K562 (cell line): ENCODE data around the gene NCOA6. TPM values are rescaled to one million over a fixed set of nuclear protein-coding genes. Genes with fewer than 3 reads are reported as not detected.
A peak's percentile ranks its signal among the peaks of the same experiment; 100 is the strongest.

Experiments
- ATF7 ChIP-seq: fragments of 450-650 bp; IDR thresholded peaks from 2 replicates; pipeline ENCODE4 v1.7.1; 2014; ENCODE audit warnings: mild to moderate bottlenecking, moderate library complexity
- BRCA1 ChIP-seq, 2 experiments: fragments of 450-650 bp in 1 of 2; sonication (generic) in 1 of 2; formaldehyde crosslinking in 1 of 2; IDR thresholded peaks; 2 replicates each; pipeline versions ENCODE4 v1.5.0 to v1.6.1; 2017 to 2020; ENCODE audit warnings: mild to moderate bottlenecking in 1 of 2, missing genetic modification reagents in 1 of 2
- EZH2 ChIP-seq: IDR thresholded peaks from 2 replicates; pipeline ENCODE4 v1.6.1; 2012; ENCODE audit warnings: low read depth, mild to moderate bottlenecking, inconsistent platforms, low read length, borderline replicate concordance
- FIP1L1 ChIP-seq: fragments of 200-400 bp; formaldehyde crosslinking; IDR thresholded peaks from 2 replicates; pipeline ENCODE4 v1.6.1; 2018; ENCODE audit warnings: mild to moderate bottlenecking, low read depth, low read length; ENCODE audit not compliant: poor library complexity, severe bottlenecking
- HDAC6 ChIP-seq: IDR thresholded peaks from 2 replicates; pipeline ENCODE4 v1.6.1; 2012; ENCODE audit warnings: low read depth, mild to moderate bottlenecking, control low read depth, inconsistent platforms, low read length, moderate library complexity
- HMGN3 ChIP-seq: IDR thresholded peaks from 2 replicates; pipeline ENCODE4 v1.6.1; 2011; ENCODE audit warnings: borderline replicate concordance, low read depth, mild to moderate bottlenecking, mixed read lengths, low read length; ENCODE audit not compliant: insufficient read length; ENCODE audit errors: extremely low read depth
- KDM2B ChIP-seq: fragments of 250-450 bp; sonication (Bioruptor Pico); IDR thresholded peaks from 2 replicates; pipeline ENCODE4 v1.8.0; 2021; ENCODE audit warnings: mild to moderate bottlenecking, moderate library complexity
- MBD2 ChIP-seq: sonication (generic); IDR thresholded peaks from 2 replicates; pipeline ENCODE4 v1.6.1; 2016; ENCODE audit warnings: low read depth, borderline replicate concordance
- MTA3 ChIP-seq: fragments of 450-650 bp; formaldehyde crosslinking; IDR thresholded peaks from 2 replicates; pipeline ENCODE4 v1.6.1; 2017; ENCODE audit warnings: mild to moderate bottlenecking, borderline replicate concordance
- SMAD2 ChIP-seq: fragments of 150-350 bp; IDR thresholded peaks from 2 replicates; pipeline ENCODE4 v1.6.1; 2014; ENCODE audit warnings: low read depth, mild to moderate bottlenecking, low read length
- SRSF1 ChIP-seq: fragments of 200-400 bp; formaldehyde crosslinking; IDR thresholded peaks from 2 replicates; pipeline ENCODE4 v1.6.1; 2017; ENCODE audit warnings: mild to moderate bottlenecking, low read depth, low read length, moderate library complexity
- THAP7 ChIP-seq: fragments of 250-450 bp; sonication (Bioruptor Pico); IDR thresholded peaks from 2 replicates; pipeline ENCODE4 v1.5.0; 2021
- ZBED1 ChIP-seq: IDR thresholded peaks from 2 replicates; pipeline ENCODE4 v1.6.1; 2014
- ZFP30 ChIP-seq: fragments of 250-450 bp; sonication (Bioruptor Pico); IDR thresholded peaks from 2 replicates; pipeline ENCODE4 v1.8.0; 2022; ENCODE audit warnings: moderate library complexity, mild to moderate bottlenecking, inconsistent platforms, borderline replicate concordance
- ZFPM2 ChIP-seq: fragments of 250-450 bp; sonication (Bioruptor Pico); IDR thresholded peaks from 2 replicates; pipeline ENCODE4 v1.5.1; 2022; ENCODE audit warnings: mild to moderate bottlenecking
- ZNF518B ChIP-seq: fragments of 250-450 bp; sonication (Bioruptor Pico); IDR thresholded peaks from 2 replicates; pipeline ENCODE4 v1.5.0; 2021; ENCODE audit warnings: mild to moderate bottlenecking, moderate library complexity
- polyA plus RNA-seq, 8 experiments: library from polyadenylated mRNA; depleted of rRNA in 4 of 8; stranded (reverse) in 5 of 8; unstranded in 3 of 8; fragments of >200 nt; fragmentation: Nextera tagmentation in 2 of 8; fragmentation: Illumina TruSeq in 1 of 8; extraction: Ambion mirVana in 2 of 8; extraction: Trizol in 1 of 8; gene quantifications; 2 replicates each; pipeline versions ENCODE4 v1.2.1 to v1.2.3, GENCODE V29; 2011 to 2014; ENCODE audit warnings: inconsistent platforms in 1 of 8, missing spikeins in 1 of 8
- total RNA-seq, 7 experiments: library from RNA; depleted of rRNA in 6 of 7; stranded (reverse); fragments of >200 nt in 6 of 7; fragmentation: Illumina TruSeq in 2 of 7; extraction: Trizol in 2 of 7; gene quantifications; 2 replicates each; pipeline versions ENCODE4 v1.2.1 to v1.2.3, GENCODE V29; 2011 to 2021; ENCODE audit warnings: low replicate concordance in 1 of 7
- TF ChIP-seq, protein P1 (sequence below): fragments of 450-650 bp; IDR thresholded peaks from 2 replicates; pipeline ENCODE4 v1.6.1; 2017; ENCODE audit warnings: antibody characterized with exemption, mild to moderate bottlenecking
- TF ChIP-seq, protein P2 (sequence below): fragments of 250-450 bp; sonication (Bioruptor Pico); IDR thresholded peaks from 2 replicates; pipeline ENCODE4 v1.5.0; 2020; ENCODE audit warnings: mild to moderate bottlenecking, borderline replicate concordance

The NCOA6 gene
- total and polyA plus RNA-seq, 9 of the 15 experiments (the other 6 are each of a cell fraction or from before 2014, with no cell fraction given), result 6.1 to 25.0 (median 9.5) TPM

DNA sequence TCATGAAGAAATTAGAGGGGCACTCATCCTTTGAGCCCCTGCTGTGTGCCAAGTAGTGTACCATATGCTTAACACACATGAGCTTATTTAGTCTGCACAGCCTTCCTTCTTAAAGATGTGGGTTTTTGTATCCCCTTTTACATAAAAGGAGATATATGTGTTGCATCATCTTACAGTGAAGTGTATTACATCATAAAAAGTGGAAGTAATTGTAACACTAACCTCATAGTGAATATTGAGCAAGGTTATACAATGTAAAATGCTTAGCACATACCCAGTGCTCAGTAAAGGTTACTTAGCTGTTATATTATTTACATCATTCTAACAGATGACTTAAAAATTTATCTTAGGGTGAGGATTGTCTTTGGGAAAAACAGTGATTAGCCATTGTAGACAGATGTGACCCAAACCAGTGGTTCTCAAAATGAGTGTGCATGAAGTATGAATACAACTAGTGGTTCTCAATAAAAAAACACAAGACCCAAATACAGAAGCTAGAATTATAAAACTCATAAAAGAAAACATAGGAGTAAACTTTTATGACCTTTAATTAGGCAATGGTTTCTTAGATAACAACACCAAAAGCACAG, 144.8 kb downstream of the NCOA6 start (continued):
- TF ChIP-seq, protein P1, sequence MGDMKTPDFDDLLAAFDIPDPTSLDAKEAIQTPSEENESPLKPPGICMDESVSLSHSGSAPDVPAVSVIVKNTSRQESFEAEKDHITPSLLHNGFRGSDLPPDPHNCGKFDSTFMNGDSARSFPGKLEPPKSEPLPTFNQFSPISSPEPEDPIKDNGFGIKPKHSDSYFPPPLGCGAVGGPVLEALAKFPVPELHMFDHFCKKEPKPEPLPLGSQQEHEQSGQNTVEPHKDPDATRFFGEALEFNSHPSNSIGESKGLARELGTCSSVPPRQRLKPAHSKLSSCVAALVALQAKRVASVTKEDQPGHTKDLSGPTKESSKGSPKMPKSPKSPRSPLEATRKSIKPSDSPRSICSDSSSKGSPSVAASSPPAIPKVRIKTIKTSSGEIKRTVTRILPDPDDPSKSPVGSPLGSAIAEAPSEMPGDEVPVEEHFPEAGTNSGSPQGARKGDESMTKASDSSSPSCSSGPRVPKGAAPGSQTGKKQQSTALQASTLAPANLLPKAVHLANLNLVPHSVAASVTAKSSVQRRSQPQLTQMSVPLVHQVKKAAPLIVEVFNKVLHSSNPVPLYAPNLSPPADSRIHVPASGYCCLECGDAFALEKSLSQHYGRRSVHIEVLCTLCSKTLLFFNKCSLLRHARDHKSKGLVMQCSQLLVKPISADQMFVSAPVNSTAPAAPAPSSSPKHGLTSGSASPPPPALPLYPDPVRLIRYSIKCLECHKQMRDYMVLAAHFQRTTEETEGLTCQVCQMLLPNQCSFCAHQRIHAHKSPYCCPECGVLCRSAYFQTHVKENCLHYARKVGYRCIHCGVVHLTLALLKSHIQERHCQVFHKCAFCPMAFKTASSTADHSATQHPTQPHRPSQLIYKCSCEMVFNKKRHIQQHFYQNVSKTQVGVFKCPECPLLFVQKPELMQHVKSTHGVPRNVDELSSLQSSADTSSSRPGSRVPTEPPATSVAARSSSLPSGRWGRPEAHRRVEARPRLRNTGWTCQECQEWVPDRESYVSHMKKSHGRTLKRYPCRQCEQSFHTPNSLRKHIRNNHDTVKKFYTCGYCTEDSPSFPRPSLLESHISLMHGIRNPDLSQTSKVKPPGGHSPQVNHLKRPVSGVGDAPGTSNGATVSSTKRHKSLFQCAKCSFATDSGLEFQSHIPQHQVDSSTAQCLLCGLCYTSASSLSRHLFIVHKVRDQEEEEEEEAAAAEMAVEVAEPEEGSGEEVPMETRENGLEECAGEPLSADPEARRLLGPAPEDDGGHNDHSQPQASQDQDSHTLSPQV, result peak; percentile 25; the same call in 1 of the 2 replicates
- TF ChIP-seq ZFPM2 (CRISPR knock-in tag), result no peak
- TF ChIP-seq HDAC6, result no peak
- TF ChIP-seq HMGN3, result no peak
- TF ChIP-seq MBD2, result no peak
- TF ChIP-seq ZNF518B (CRISPR knock-in tag), result no peak
- no peak for TF ChIP-seq BRCA1 (IDR thresholded peaks at IDR 0.05)
- no peak for TF ChIP-seq BRCA1 (CRISPR knock-in tag; IDR thresholded peaks at IDR 0.05)
- no peak for TF ChIP-seq SRSF1
- TF ChIP-seq EZH2, result no peak
- TF ChIP-seq KDM2B (CRISPR knock-in tag), result no peak
- peak; percentile 95 for TF ChIP-seq ATF7
- TF ChIP-seq SMAD2, result no peak
- TF ChIP-seq ZFP30 (CRISPR knock-in tag), result no peak
- TF ChIP-seq MTA3, result peak; percentile 56; the same call in 1 of the 2 replicates
- TF ChIP-seq THAP7, result peak; percentile 56; the same call in 1 of the 2 replicates
- no peak for TF ChIP-seq ZBED1
- no peak for TF ChIP-seq FIP1L1
- TF ChIP-seq, protein P2, sequence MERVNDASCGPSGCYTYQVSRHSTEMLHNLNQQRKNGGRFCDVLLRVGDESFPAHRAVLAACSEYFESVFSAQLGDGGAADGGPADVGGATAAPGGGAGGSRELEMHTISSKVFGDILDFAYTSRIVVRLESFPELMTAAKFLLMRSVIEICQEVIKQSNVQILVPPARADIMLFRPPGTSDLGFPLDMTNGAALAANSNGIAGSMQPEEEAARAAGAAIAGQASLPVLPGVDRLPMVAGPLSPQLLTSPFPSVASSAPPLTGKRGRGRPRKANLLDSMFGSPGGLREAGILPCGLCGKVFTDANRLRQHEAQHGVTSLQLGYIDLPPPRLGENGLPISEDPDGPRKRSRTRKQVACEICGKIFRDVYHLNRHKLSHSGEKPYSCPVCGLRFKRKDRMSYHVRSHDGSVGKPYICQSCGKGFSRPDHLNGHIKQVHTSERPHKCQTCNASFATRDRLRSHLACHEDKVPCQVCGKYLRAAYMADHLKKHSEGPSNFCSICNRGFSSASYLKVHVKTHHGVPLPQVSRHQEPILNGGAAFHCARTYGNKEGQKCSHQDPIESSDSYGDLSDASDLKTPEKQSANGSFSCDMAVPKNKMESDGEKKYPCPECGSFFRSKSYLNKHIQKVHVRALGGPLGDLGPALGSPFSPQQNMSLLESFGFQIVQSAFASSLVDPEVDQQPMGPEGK, result no peak
